Dendritic cell treated with granulocyte-macrophage colony-stimulating factor and Interleukin-4, amounts not matched to agents 40 ng/mL and 50 ng/mL, for 4 days (primary cell): ENCODE data around the gene ZRANB3.
"Not testable (repeated sequence)": the region's sequence is repeated elsewhere in the genome, so short reads cannot be mapped to it uniquely, and the experiment has no call there.

ENCODE experiments used
- H3K27ac Mint-ChIP-seq: one replicate; pipeline ENCODE4 v1.8.0; 2022; ENCODE audit warnings: mild to moderate bottlenecking, mixed read lengths
- H3K27me3 Mint-ChIP-seq: one replicate; pipeline ENCODE4 v1.8.0; 2022; ENCODE audit warnings: mild to moderate bottlenecking, mixed read lengths
- H3K36me3 Mint-ChIP-seq: one replicate; pipeline ENCODE4 v1.8.0; 2022; ENCODE audit warnings: low read depth, mixed read lengths
- H3K4me1 Mint-ChIP-seq: one replicate; pipeline ENCODE4 v1.8.0; 2022; ENCODE audit warnings: low read depth, mixed read lengths
- H3K4me3 Mint-ChIP-seq: one replicate; pipeline ENCODE4 v1.8.0; 2022; ENCODE audit warnings: mild to moderate bottlenecking, moderate library complexity, mixed read lengths
- H3K9me3 Mint-ChIP-seq: one replicate; pipeline ENCODE4 v1.8.0; 2022; ENCODE audit warnings: mixed read lengths
- intact Hi-C: fragments of 100-400 bp; cut with micrococcal nuclease; formaldehyde crosslinking; loops from one replicate; pipeline ENCODE4 v1.15.0; 2022

Gene ZRANB3

DNA sequence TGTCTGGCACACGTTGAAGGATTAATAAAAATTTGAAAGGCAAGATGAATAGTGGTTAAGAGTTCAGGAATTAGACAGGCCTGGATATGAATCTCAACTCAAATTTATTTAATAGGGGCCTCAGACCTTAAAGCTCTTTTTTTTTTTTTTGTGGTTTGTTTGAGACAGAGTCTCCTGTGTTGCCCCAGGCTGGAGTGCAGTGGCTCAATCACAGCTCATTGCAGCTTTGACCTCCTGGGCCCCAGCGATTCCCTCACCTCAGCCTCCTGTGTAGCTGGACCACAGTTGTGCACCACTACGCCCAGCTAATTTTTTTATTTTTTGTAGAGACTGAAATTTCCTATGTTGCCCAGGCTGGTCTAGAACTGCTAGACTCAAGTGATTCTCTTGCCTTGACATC is 3.0 kb downstream of the ZRANB3 start:
- Mint-ChIP-seq H3K36me3 (no peaks in the 10 kb centered on the region), H3K4me3 (no peak overlapping the region), H3K27me3 (no peaks in the 10 kb centered on the region), H3K27ac (no peak overlapping the region), H3K9me3 (no peaks in the 10 kb centered on the region), H3K4me1 (peaks cover 5% of the 10 kb centered on the region)
- intact Hi-C loops, result no loop called here

- Mint-ChIP-seq H3K4me1 (no peaks in the 10 kb centered on the region), H3K36me3 (no peaks in the 10 kb centered on the region), H3K27ac (no peak overlapping the region), H3K9me3 (peaks cover 8% of the 10 kb centered on the region), H3K27me3 (no peaks in the 10 kb centered on the region), H3K4me3 (no peak overlapping the region)
- intact Hi-C loops, result no loop called here
Observed at GRCh38 chr2:135525786-135526185, 5.2 kb downstream of the ZRANB3 start.

DNA sequence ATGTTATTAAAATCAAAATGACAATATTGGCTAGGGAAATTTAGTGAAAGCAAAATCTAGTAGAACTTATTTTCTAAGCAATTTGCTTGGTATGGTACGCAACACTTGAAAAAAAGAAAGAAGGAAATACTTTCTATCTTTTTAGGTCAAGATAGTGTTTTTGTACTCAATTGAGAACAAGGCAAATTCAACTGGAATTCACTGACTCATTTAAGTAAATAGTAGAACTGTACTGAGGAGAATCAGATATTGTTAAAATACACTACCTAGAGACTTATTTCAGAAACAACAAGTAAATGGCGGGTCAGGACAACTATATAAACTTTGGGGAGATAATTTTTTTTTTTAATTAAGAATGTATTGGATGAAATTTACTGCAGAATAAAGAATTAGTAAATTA is 18.9 kb downstream of the ZRANB3 start:
- H3K27me3 Mint-ChIP-seq, result no peaks in the 10 kb centered on the region
- intact Hi-C loops, result no loop called here

DNA sequence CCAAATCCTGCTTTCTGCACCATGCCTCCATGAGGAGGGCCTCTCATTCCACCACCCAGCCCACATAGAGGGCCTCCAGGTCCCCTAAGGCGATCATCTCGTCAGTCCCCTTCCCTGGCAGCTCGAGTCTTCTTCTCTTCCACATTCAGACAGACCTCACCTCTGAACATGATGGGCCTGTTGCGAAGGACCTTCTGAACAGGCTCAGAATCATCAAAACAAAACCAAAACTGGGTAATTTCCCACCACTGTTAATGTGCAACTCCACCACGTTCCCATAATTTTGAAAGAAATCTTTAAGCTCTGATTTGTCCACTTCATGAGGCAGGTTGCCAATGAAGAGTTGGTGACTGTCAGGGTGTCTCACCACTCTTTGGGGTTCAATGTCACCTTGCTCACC is 20.4 kb downstream of the ZRANB3 start:
- intact Hi-C loops, result no loop called here
- Mint-ChIP-seq H3K27ac (no peak overlapping the region), H3K36me3 (no peaks in the 10 kb centered on the region), H3K9me3 (peaks cover 27% of the 10 kb centered on the region), H3K27me3 (no peaks in the 10 kb centered on the region), H3K4me3 (no peak overlapping the region), H3K4me1 (no peaks in the 10 kb centered on the region)

More for the DNA sequence above, 18.9 kb downstream of the ZRANB3 start:
- no peak overlapping the region for H3K4me3 Mint-ChIP-seq
- no peak overlapping the region for H3K27ac Mint-ChIP-seq
- H3K4me1 Mint-ChIP-seq, result no peaks in the 10 kb centered on the region
- no peaks in the 10 kb centered on the region for H3K36me3 Mint-ChIP-seq
- H3K9me3 Mint-ChIP-seq, result peaks cover 27% of the 10 kb centered on the region

GRCh38 chr2:135504811-135505210 is 26.2 kb downstream of the ZRANB3 start:
- no peaks in the 10 kb centered on the region for H3K36me3 Mint-ChIP-seq
- no peaks in the 10 kb centered on the region for H3K27me3 Mint-ChIP-seq
- H3K4me3 Mint-ChIP-seq, result no peak overlapping the region
- H3K27ac Mint-ChIP-seq, result no peak overlapping the region
- peaks cover 36% of the 10 kb centered on the region for H3K9me3 Mint-ChIP-seq
- no peaks in the 10 kb centered on the region for H3K4me1 Mint-ChIP-seq
- intact Hi-C loops, result no loop called here

DNA sequence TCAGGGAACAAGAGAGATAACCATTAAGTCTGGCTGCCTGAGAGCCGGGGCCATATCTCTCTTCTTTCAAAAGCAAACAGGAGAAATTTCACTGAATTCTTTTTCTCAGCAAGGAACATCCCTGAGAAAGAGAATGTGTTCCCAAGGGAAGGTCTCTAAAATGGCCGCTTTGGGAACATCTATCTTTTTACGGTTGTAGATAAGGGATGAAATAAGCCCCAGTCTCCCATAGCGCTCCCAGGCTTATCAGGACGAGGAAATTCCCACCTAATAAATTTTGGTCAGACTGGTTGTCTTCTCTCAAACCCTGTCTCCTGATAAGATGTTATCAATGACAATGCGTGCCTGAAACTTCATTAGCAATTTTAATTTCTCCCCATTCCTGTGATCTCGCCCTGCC is 32.4 kb downstream of the ZRANB3 start:
- H3K4me3 Mint-ChIP-seq, intact Hi-C loops, H3K27me3 Mint-ChIP-seq, H3K27ac Mint-ChIP-seq: not testable (repeated sequence)
- Mint-ChIP-seq H3K4me1 (peaks cover 12% of the 10 kb centered on the region), H3K9me3 (peaks cover 59% of the 10 kb centered on the region), H3K36me3 (peaks cover 11% of the 10 kb centered on the region)

GRCh38 chr2:135494917-135495316 is 36.1 kb downstream of the ZRANB3 start:
- H3K27ac Mint-ChIP-seq, result no peak overlapping the region
- H3K9me3 Mint-ChIP-seq, result peaks cover 38% of the 10 kb centered on the region
- H3K4me3 Mint-ChIP-seq, result no peak overlapping the region
- peaks cover 12% of the 10 kb centered on the region for H3K4me1 Mint-ChIP-seq
- H3K36me3 Mint-ChIP-seq, result peaks cover 11% of the 10 kb centered on the region
- no peaks in the 10 kb centered on the region for H3K27me3 Mint-ChIP-seq
- intact Hi-C loops, result no loop called here

- no peak overlapping the region for H3K4me3 Mint-ChIP-seq
- no peak overlapping the region for H3K27ac Mint-ChIP-seq
- H3K9me3 Mint-ChIP-seq, result peaks cover 38% of the 10 kb centered on the region
- intact Hi-C loops, result no loop called here
- H3K36me3 Mint-ChIP-seq, result peaks cover 11% of the 10 kb centered on the region
- no peaks in the 10 kb centered on the region for H3K27me3 Mint-ChIP-seq
- H3K4me1 Mint-ChIP-seq, result peaks cover 12% of the 10 kb centered on the region
Observed at GRCh38 chr2:135494503-135494902, 36.5 kb downstream of the ZRANB3 start.

- Mint-ChIP-seq H3K27me3 (no peaks in the 10 kb centered on the region), H3K36me3 (peaks cover 11% of the 10 kb centered on the region)
Observed at GRCh38 chr2:135490376-135490775, 40.6 kb downstream of the ZRANB3 start.

GRCh38 chr2:135485441-135485840 is 45.6 kb downstream of the ZRANB3 start:
- peaks cover 44% of the 10 kb centered on the region for H3K9me3 Mint-ChIP-seq
- intact Hi-C loops, result no loop called here
- no peak overlapping the region for H3K4me3 Mint-ChIP-seq
- H3K27me3 Mint-ChIP-seq, result no peaks in the 10 kb centered on the region
- peaks cover 11% of the 10 kb centered on the region for H3K36me3 Mint-ChIP-seq
- no peaks in the 10 kb centered on the region for H3K4me1 Mint-ChIP-seq
- H3K27ac Mint-ChIP-seq, result no peak overlapping the region

More at GRCh38 chr2:135490376-135490775, 40.6 kb downstream of the ZRANB3 start:
- Mint-ChIP-seq H3K27ac (no peak overlapping the region), H3K4me3 (no peak overlapping the region), H3K4me1 (peaks cover 12% of the 10 kb centered on the region), H3K9me3 (peaks cover 32% of the 10 kb centered on the region)
- intact Hi-C loops, result no loop called here

DNA sequence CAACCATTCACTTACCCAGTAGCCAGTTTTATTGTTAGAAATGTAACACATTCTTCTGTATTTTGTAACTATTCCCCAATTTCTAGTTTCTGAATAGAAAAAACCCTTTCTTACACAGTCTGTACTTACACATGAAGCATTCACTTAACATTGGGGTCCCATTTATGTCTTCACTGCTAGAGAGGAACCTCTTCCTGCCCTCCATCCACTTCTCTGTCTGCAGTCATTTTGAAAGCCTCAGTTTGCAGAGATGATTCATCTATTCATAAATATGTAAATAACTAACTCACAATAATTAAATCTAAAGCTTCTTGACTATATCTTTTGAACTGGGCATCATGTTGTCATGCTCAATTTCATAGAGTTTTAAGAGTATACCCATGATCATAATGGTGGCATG is 55.9 kb downstream of the ZRANB3 start:
- Mint-ChIP-seq H3K36me3 (no peaks in the 10 kb centered on the region), H3K4me1 (no peaks in the 10 kb centered on the region), H3K9me3 (no peaks in the 10 kb centered on the region), H3K4me3 (no peak overlapping the region), H3K27me3 (no peaks in the 10 kb centered on the region), H3K27ac (no peak overlapping the region)
- intact Hi-C loops, result loop anchor here (10.0 kb wide), 1 partner anchor 470 kb away; no protein-coding TSS in a partner anchor

- Mint-ChIP-seq H3K9me3 (no peaks in the 10 kb centered on the region), H3K27ac (no peak overlapping the region)
- intact Hi-C loops, result loop anchor here (1.0 to 10.0 kb wide), 2 partner anchors 237 to 469 kb away; no protein-coding TSS in a partner anchor
Observed at GRCh38 chr2:135473567-135473966, 57.5 kb downstream of the ZRANB3 start.

GRCh38 chr2:135471106-135471505 is 59.9 kb downstream of the ZRANB3 start:
- H3K9me3 Mint-ChIP-seq, result no peaks in the 10 kb centered on the region
- no peaks in the 10 kb centered on the region for H3K36me3 Mint-ChIP-seq

More at GRCh38 chr2:135473567-135473966, 57.5 kb downstream of the ZRANB3 start:
- Mint-ChIP-seq H3K4me1 (no peaks in the 10 kb centered on the region), H3K36me3 (no peaks in the 10 kb centered on the region), H3K27me3 (no peaks in the 10 kb centered on the region), H3K4me3 (no peak overlapping the region)

DNA sequence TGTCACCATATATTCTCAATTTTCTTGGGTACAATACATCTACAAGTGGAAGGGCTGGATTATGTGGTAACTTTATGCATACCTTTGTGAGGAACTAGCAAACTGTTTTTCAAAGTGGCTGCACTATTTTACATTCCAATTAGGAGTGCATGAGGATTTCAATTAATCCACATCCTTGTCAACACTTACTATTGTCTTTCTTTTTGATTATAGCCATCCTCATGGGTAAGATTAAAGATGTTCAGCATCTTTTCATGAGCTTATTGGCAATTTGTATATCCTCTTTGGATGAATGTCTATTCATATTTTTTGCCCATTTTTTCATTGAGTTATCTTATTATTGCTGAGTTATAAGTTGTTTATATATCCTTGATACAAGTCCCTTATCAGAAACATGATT is 73.7 kb downstream of the ZRANB3 start:
- Mint-ChIP-seq H3K27ac (no peak overlapping the region), H3K36me3 (peaks cover 12% of the 10 kb centered on the region), H3K27me3 (no peaks in the 10 kb centered on the region), H3K4me1 (no peaks in the 10 kb centered on the region), H3K4me3 (no peak overlapping the region), H3K9me3 (peaks cover 27% of the 10 kb centered on the region)
- intact Hi-C loops, result no loop called here

More at GRCh38 chr2:135471106-135471505, 59.9 kb downstream of the ZRANB3 start:
- no peaks in the 10 kb centered on the region for H3K27me3 Mint-ChIP-seq
- intact Hi-C loops, result loop anchor here (10.0 kb wide), 1 partner anchor 466 kb away; no protein-coding TSS in a partner anchor
- H3K4me3 Mint-ChIP-seq, result no peak overlapping the region
- no peaks in the 10 kb centered on the region for H3K4me1 Mint-ChIP-seq
- no peak overlapping the region for H3K27ac Mint-ChIP-seq

DNA sequence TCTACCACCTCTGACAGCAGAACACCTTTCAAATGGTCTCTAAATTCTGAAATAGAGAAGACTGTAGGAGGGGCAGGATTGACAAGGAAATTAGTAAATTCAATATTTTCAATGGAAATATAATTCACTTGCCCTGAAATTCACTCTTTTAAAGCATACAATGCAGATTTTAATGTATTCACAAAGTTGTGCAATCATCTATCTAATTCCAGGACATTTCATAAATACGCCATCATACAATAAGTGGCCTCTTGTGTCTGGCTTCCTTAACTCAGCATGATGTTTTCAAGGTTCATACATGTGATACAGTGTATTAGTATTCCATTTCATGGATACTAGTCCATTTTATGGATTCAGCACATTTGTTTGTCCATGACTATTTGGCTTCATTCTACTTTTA is 74.2 kb downstream of the ZRANB3 start:
- H3K27me3 Mint-ChIP-seq, result no peaks in the 10 kb centered on the region
- H3K4me1 Mint-ChIP-seq, result no peaks in the 10 kb centered on the region
- peaks cover 12% of the 10 kb centered on the region for H3K36me3 Mint-ChIP-seq
- peaks cover 32% of the 10 kb centered on the region for H3K9me3 Mint-ChIP-seq
- intact Hi-C loops, result no loop called here
- no peak overlapping the region for H3K27ac Mint-ChIP-seq
- no peak overlapping the region for H3K4me3 Mint-ChIP-seq
